HG03342 (cell line): ENCODE measurements around the gene CLEC20A.
A peak's percentile ranks its signal among the peaks of the same experiment; 100 is the strongest.

Experiments
- ATAC-seq: cut with Tn5 transposase; IDR thresholded peaks from one replicate; pipeline ENCODE4 v1.9.1; 2021; ENCODE audit warnings: mild to moderate bottlenecking, moderate library complexity; ENCODE audit not compliant: unreplicated experiment

CLEC20A gene

GRCh38 chr1:178496410-178497135 lies at the start of gene CLEC20A:
Gene CLEC20A, minus strand, starts transcription at chr1:178496964. Its CDS starts 25 bp downstream, at chr1:178496939.
- no peak for ATAC-seq

- no peak for ATAC-seq
These were observed 47.8 kb upstream of the CLEC20A start for GRCh38 chr1:178544531-178544930.

- peak; percentile 39 for ATAC-seq
These were observed 46.5 kb upstream of the CLEC20A start for GRCh38 chr1:178543290-178543607.

- peak; percentile 74 for ATAC-seq
These were observed 46.0 kb upstream of the CLEC20A start for GRCh38 chr1:178542554-178543289.

- ATAC-seq, result peak; percentile 37
These were observed 45.2 kb upstream of the CLEC20A start for GRCh38 chr1:178541829-178542553.

- ATAC-seq, result no peak
These were observed 44.6 kb upstream of the CLEC20A start for GRCh38 chr1:178541379-178541778.

GRCh38 chr1:178540646-178541045 lies 43.9 kb upstream of the CLEC20A start:
- ATAC-seq, result no peak

- ATAC-seq, result no peak
These were observed 43.4 kb upstream of the CLEC20A start for GRCh38 chr1:178540204-178540603.

GRCh38 chr1:178539291-178539690 lies 42.5 kb upstream of the CLEC20A start:
- no peak for ATAC-seq

- no peak for ATAC-seq
These were observed 41.6 kb upstream of the CLEC20A start for GRCh38 chr1:178538192-178538916.

- no peak for ATAC-seq
These were observed 40.8 kb upstream of the CLEC20A start for GRCh38 chr1:178537382-178538090.

GRCh38 chr1:178536844-178537371 lies 40.1 kb upstream of the CLEC20A start:
- no peak for ATAC-seq

- ATAC-seq, result no peak
These were observed 39.6 kb upstream of the CLEC20A start for GRCh38 chr1:178536329-178536728.

GRCh38 chr1:178534137-178534868 lies 37.5 kb upstream of the CLEC20A start:
- no peak for ATAC-seq

GRCh38 chr1:178533121-178533946 lies 36.6 kb upstream of the CLEC20A start:
- ATAC-seq, result no peak

GRCh38 chr1:178532392-178532791 lies 35.6 kb upstream of the CLEC20A start:
- ATAC-seq, result peak; percentile 77

- ATAC-seq, result peak; percentile 19
These were observed 35.1 kb upstream of the CLEC20A start for GRCh38 chr1:178531887-178532286.

GRCh38 chr1:178530502-178530901 lies 33.7 kb upstream of the CLEC20A start:
- no peak for ATAC-seq

GRCh38 chr1:178530037-178530402 lies 33.3 kb upstream of the CLEC20A start:
- no peak for ATAC-seq
